Activated CD8-positive, alpha-beta memory T cell treated with anti-CD3 and anti-CD28 coated beads, Interleukin-2, amount 50 U/mL, for 1 hour (primary cell): ENCODE measurements around the gene SARNP.
"Not testable (repeated sequence)": the region's sequence is repeated elsewhere in the genome, so short reads cannot be mapped to it uniquely, and the experiment has no call there.

Source experiments
- DNase-seq: peaks from one replicate; pipeline ENCODE4 v3.0.0-alpha.2; 2020; ENCODE audit errors: extremely low read depth

The SARNP gene

GRCh38 chr12:55839345-55840140 is 22.0 kb upstream of the SARNP start:
- DNase-seq, result no peak

GRCh38 chr12:55838361-55838760 is 20.8 kb upstream of the SARNP start:
- DNase-seq, result no peak

- DNase-seq, result not testable (repeated sequence)
These were observed 16.9 kb upstream of the SARNP start for GRCh38 chr12:55834400-55834799.

- no peak for DNase-seq
These were observed 15.5 kb upstream of the SARNP start for GRCh38 chr12:55833056-55833455.

GRCh38 chr12:55831447-55831815 is 13.9 kb upstream of the SARNP start:
- DNase-seq, result no peak

GRCh38 chr12:55830601-55831446 is 13.3 kb upstream of the SARNP start:
- DNase-seq, result no peak

GRCh38 chr12:55829967-55830600 is 12.6 kb upstream of the SARNP start:
- DNase-seq, result no peak

- DNase-seq, result no peak
These were observed 10.8 kb upstream of the SARNP start for GRCh38 chr12:55828357-55828756.

GRCh38 chr12:55827806-55828205 is 10.3 kb upstream of the SARNP start:
- no peak for DNase-seq

GRCh38 chr12:55824726-55825125 is 7.2 kb upstream of the SARNP start:
- DNase-seq, result no peak

GRCh38 chr12:55823419-55823818 is 5.9 kb upstream of the SARNP start:
- no peak for DNase-seq

GRCh38 chr12:55822228-55822627 is 4.7 kb upstream of the SARNP start:
- DNase-seq, result no peak

- DNase-seq, result no peak
These were observed 3.2 kb upstream of the SARNP start for GRCh38 chr12:55820679-55821078.

GRCh38 chr12:55818886-55819285 is 1.4 kb upstream of the SARNP start:
- DNase-seq, result no peak

- no peak for DNase-seq
These were observed 710 bp upstream of the SARNP start for GRCh38 chr12:55818140-55818728.

- DNase-seq, result no peak
These were observed 611 bp downstream of the SARNP start for GRCh38 chr12:55816881-55817344.

- no peak for DNase-seq
These were observed 2.1 kb downstream of the SARNP start for GRCh38 chr12:55815473-55815872.

GRCh38 chr12:55814257-55814656 is 3.3 kb downstream of the SARNP start:
- no peak for DNase-seq

GRCh38 chr12:55812088-55812487 is 5.4 kb downstream of the SARNP start:
- DNase-seq, result no peak

GRCh38 chr12:55809274-55809673 is 8.2 kb downstream of the SARNP start:
- DNase-seq, result no peak

GRCh38 chr12:55806982-55807381 is 10.5 kb downstream of the SARNP start:
- no peak for DNase-seq

- DNase-seq, result no peak
These were observed 20.0 kb downstream of the SARNP start for GRCh38 chr12:55797550-55797949.
